OCI-LY7 (cell line): ENCODE data around the gene SLC22A1. TPM values are rescaled to one million over a fixed set of nuclear protein-coding genes. Genes with fewer than 3 reads are reported as not detected.

Experiments used
- BruUV-seq: library from RNA; stranded (reverse); fragments of 400-500 nt; replicated peaks from 2 replicates; lab custom pipeline; 2021; lab: Mats Ljungman, UMichigan
- CTCF ChIA-PET: fragments of 300-600 bp; sonication (Branson Sonifier 250); formaldehyde crosslinking; loops from one replicate; lab custom pipeline; 2022; ENCODE audit warnings: antibody characterized with exemption; ENCODE audit not compliant: unreplicated experiment; lab: Charles Lee
- POLR2A ChIA-PET: fragments of 300-600 bp; sonication (Branson Sonifier 250); formaldehyde crosslinking; loops from one replicate; lab custom pipeline; 2022; ENCODE audit warnings: antibody characterized with exemption; lab: Charles Lee
- DNase-seq: peaks from one replicate; pipeline ENCODE4 v3.0.0-alpha.2; 2015; ENCODE audit warnings: low spot score
- H2AFZ ChIP-seq: fragments of 200-600 bp; sonication (generic), shearing (Covaris generic); 2 replicates; pipeline ENCODE4 v1.6.1; 2014; ENCODE audit warnings: mild to moderate bottlenecking, antibody characterized with exemption, low read length, moderate library complexity
- H3K27ac ChIP-seq: fragments of 200-600 bp; sonication (generic); 2 replicates; pipeline ENCODE4 v1.5.1; 2014; ENCODE audit warnings: mixed run types, low read depth, mild to moderate bottlenecking, moderate library complexity, low read length, inconsistent platforms; ENCODE audit not compliant: poor library complexity, severe bottlenecking
- H3K36me3 ChIP-seq: fragments of 200-600 bp; sonication (generic); 2 replicates; pipeline ENCODE4 v1.6.1; 2014; ENCODE audit warnings: mild to moderate bottlenecking, antibody characterized with exemption, low read length, moderate library complexity, mixed read lengths; ENCODE audit not compliant: insufficient read depth
- H3K4me1 ChIP-seq: fragments of 200-600 bp; sonication (generic); 2 replicates; pipeline ENCODE4 v1.5.1; 2014; ENCODE audit warnings: mild to moderate bottlenecking, low read length; ENCODE audit not compliant: insufficient read depth, poor library complexity, severe bottlenecking
- H3K4me2 ChIP-seq: fragments of 200-600 bp; sonication (generic); 2 replicates; pipeline ENCODE4 v1.6.1; 2014; ENCODE audit warnings: mild to moderate bottlenecking, low read length
- H3K4me3 ChIP-seq: fragments of 200-600 bp; sonication (generic); 2 replicates; pipeline ENCODE4 v1.5.1; 2014; ENCODE audit warnings: mild to moderate bottlenecking, low read depth, low read length; ENCODE audit not compliant: poor library complexity, severe bottlenecking
- H3K79me2 ChIP-seq: fragments of 200-600 bp; sonication (generic); 2 replicates; pipeline ENCODE4 v1.6.1; 2016; ENCODE audit warnings: low read depth, mild to moderate bottlenecking, low read length, moderate library complexity, mixed read lengths; ENCODE audit not compliant: insufficient read depth
- H3K9me2 ChIP-seq: fragments of 200-600 bp; sonication (generic); 2 replicates; pipeline ENCODE4 v1.6.1; 2016; ENCODE audit warnings: mild to moderate bottlenecking, low read length, mixed read lengths; ENCODE audit not compliant: insufficient read depth
- H3K9me3 ChIP-seq: fragments of 200-600 bp; sonication (generic); 2 replicates; pipeline ENCODE4 v1.6.1; 2014; ENCODE audit warnings: mild to moderate bottlenecking, mixed run types, low read length, mixed read lengths
- H4K20me1 ChIP-seq: fragments of 200-600 bp; sonication (generic); 2 replicates; pipeline ENCODE4 v1.6.1; 2014; ENCODE audit warnings: mild to moderate bottlenecking, antibody characterized with exemption, low read length, moderate library complexity, mixed read lengths; ENCODE audit not compliant: insufficient read depth
- CTCF ChIP-seq: fragments of 200-600 bp; sonication (generic); conservative IDR thresholded peaks from 2 replicates; pipeline ENCODE4 v1.5.1; 2014; ENCODE audit warnings: mild to moderate bottlenecking, antibody characterized with exemption, low read length, moderate library complexity, mixed read lengths
- EZH2phosphoT487 ChIP-seq: fragments of 200-600 bp; sonication (generic); IDR thresholded peaks from 2 replicates; pipeline ENCODE4 v1.6.1; 2018; ENCODE audit warnings: low read depth, borderline replicate concordance, mild to moderate bottlenecking, mixed run types, antibody characterized with exemption, low read length, moderate library complexity, mixed read lengths
- intact Hi-C: fragments of 100-400 bp; cut with micrococcal nuclease; formaldehyde crosslinking; loops from one replicate; pipeline ENCODE4 v1.10.0; 2022; ENCODE audit not compliant: unreplicated experiment
- total RNA-seq, 2 experiments: library from RNA; depleted of rRNA in 1 of 2; stranded (reverse); fragments of >200 nt in 1 of 2; shearing (Covaris generic) in 1 of 2; gene quantifications; 2 replicates each; pipeline ENCODE4 v1.2.3, GENCODE V29; 2014 to 2022

SLC22A1 gene
- total RNA-seq, 2 experiments from 2014 or later = not detected

- no peak for DNase-seq
- H2AFZ ChIP-seq = no peak overlapping the region
- no peak overlapping the region for H3K4me2 ChIP-seq
- no peaks in the 10 kb centered on the region for H3K79me2 ChIP-seq
- intact Hi-C loops = no loop called here
- no peaks in the 10 kb centered on the region for H3K36me3 ChIP-seq
- TF ChIP-seq EZH2phosphoT487 (no peak), CTCF (no peak)
- ChIA-PET POLR2A (no interaction called here), CTCF (no interaction called here)
- no peaks in the 10 kb centered on the region for H3K4me1 ChIP-seq
- no peak overlapping the region for H3K27ac ChIP-seq
- no TSS peak for BruUV-seq
- H4K20me1 ChIP-seq = no peaks in the 10 kb centered on the region
- H3K4me3 ChIP-seq = no peak overlapping the region
- no peaks in the 10 kb centered on the region for H3K9me3 ChIP-seq
- H3K9me2 ChIP-seq = no peaks in the 10 kb centered on the region
These were observed 40.0 kb downstream of the SLC22A1 start for GRCh38 chr6:160161647-160161986.

DNA sequence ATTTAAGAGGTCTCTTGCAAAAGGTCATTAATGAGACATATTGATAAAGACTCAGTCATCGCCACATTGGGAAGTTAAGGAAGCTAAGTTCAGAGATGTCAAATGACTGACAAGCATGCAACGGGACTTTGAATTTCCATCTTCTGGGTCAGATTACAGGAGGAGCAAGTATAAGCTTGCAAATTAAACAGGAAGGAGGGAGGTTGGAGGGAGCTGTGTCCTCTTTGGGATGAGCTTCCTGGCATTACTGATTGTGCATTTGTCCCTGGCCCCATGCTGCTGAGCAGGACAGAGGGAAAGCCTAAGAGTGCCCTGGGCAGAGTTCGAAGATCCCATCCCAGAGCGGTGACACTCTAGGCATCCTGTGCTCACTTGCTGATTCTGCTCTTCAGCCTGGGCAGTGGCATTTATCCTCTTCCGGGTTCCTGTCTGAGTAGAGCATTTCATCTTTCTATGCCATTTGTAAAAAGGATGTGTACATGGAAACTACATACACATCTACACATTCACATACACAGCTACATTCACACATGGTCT lies 40.5 kb downstream of the SLC22A1 start:
- POLR2A ChIA-PET = interaction anchor here (0.5 kb wide), 1 partner anchor 374 kb away, joined by 3 read pairs; no protein-coding TSS in a partner anchor
- Histone ChIP-seq H3K9me3 (no peaks in the 10 kb centered on the region), H3K36me3 (no peaks in the 10 kb centered on the region), H4K20me1 (no peaks in the 10 kb centered on the region), H3K4me1 (no peaks in the 10 kb centered on the region), H3K4me3 (no peak overlapping the region), H3K27ac (no peak overlapping the region), H3K79me2 (no peaks in the 10 kb centered on the region), H2AFZ (no peak overlapping the region), H3K9me2 (no peaks in the 10 kb centered on the region), H3K4me2 (no peak overlapping the region)
- CTCF ChIA-PET = no interaction called here
- intact Hi-C loops = no loop called here
- TF ChIP-seq EZH2phosphoT487 (no peak), CTCF (no peak)
- DNase-seq = no peak
- BruUV-seq = no TSS peak

GRCh38 chr6:160163425-160163824 lies 41.8 kb downstream of the SLC22A1 start:
- no peak for DNase-seq
- Histone ChIP-seq H3K4me1 (no peaks in the 10 kb centered on the region), H3K36me3 (no peaks in the 10 kb centered on the region), H3K9me3 (no peaks in the 10 kb centered on the region), H3K79me2 (no peaks in the 10 kb centered on the region), H3K4me3 (no peak overlapping the region), H3K27ac (no peak overlapping the region), H2AFZ (no peak overlapping the region), H3K4me2 (no peak overlapping the region), H3K9me2 (no peaks in the 10 kb centered on the region), H4K20me1 (no peaks in the 10 kb centered on the region)
- ChIA-PET POLR2A (interaction anchor here (0.5 to 0.6 kb wide), 2 partner anchors 13 to 15 kb away, joined by 3 read pairs; no protein-coding TSS in a partner anchor), CTCF (no interaction called here)
- intact Hi-C loops = no loop called here
- no TSS peak for BruUV-seq
- TF ChIP-seq CTCF = no peak
- no peak for TF ChIP-seq EZH2phosphoT487
